ENCODE data around the gene CDCA8.

Gene CDCA8

DNA sequence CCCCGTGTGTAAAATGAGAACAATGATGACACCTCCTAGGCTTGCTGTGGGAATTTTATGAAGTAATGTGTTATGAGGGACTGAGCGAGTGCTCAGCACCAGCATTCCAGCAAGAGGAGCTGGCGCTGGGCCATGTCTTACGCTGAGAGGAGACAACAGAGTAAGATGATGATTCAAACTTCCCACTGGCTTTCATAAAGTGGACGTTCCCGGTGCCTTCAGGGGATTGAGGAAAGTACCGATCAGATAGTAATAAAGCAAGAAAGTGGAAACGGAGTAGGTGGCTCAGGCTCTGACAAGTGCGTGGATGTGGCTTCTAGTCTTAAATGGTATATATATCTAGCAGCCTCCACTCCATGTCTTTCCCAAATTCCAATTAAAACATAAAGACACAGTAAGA is 48.8 kb downstream of the CDCA8 start:
- DNase-seq = no peak

DNA sequence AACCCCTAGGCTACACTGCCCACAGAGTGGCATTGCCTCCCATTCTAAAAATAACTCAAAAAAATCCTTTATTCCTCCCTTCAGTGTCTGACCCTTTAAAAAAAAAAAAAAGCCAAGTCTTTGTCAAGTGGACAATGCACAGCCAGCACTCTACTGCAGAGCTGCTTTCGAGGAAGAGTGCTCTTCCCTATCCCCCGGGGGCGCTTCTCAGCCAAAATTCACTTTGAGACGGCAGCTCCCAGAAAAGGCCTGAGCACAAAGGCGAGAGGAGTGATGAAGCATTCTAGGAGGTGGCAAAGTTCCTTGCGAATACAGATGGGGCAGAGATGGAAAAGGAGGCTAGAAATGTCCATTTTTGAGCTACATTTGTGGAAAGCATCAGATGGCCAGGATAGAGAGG is 49.3 kb downstream of the CDCA8 start:
- no peak for DNase-seq

DNA sequence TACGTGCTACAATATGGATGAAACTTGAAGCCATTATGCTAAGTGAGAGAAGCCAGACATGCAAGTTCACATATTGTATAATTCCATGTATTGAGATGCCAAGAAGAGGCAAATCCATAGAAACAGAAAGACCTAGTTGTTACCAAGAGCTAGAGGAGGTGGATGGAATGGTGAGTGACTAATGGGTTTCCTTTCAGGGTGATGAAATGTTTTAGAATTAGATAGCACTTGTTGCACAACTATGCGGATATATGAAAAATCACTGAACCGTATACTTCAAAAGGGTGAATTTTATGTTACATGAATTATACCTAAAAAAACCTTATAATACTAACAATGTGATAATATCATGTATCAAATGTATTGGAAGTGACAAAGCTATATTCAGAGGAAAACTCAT is 54.5 kb downstream of the CDCA8 start:
- DNase-seq = no peak

DNA sequence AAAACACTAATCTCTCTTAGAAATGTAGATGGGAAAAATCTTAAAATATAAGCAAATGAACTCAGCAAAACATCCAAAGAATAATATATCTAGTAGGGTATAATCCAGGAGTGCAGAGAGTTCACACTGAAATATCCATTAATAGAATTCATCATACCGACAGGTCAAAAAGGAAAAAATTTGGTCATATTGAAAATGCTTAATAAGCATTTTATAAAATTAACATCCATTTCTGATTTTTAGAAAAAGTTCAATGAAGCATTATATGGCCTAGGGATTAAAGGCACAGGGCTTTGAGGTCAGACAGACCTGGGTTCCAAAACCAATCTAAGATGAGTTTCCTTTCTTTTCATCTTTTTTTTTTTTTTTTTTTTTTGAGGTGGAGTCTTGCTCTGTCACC is 56.2 kb downstream of the CDCA8 start:
- DNase-seq = no peak

GRCh38 chr1:37752213-37752582 is 59.9 kb downstream of the CDCA8 start:
- DNase-seq = no peak

DNA sequence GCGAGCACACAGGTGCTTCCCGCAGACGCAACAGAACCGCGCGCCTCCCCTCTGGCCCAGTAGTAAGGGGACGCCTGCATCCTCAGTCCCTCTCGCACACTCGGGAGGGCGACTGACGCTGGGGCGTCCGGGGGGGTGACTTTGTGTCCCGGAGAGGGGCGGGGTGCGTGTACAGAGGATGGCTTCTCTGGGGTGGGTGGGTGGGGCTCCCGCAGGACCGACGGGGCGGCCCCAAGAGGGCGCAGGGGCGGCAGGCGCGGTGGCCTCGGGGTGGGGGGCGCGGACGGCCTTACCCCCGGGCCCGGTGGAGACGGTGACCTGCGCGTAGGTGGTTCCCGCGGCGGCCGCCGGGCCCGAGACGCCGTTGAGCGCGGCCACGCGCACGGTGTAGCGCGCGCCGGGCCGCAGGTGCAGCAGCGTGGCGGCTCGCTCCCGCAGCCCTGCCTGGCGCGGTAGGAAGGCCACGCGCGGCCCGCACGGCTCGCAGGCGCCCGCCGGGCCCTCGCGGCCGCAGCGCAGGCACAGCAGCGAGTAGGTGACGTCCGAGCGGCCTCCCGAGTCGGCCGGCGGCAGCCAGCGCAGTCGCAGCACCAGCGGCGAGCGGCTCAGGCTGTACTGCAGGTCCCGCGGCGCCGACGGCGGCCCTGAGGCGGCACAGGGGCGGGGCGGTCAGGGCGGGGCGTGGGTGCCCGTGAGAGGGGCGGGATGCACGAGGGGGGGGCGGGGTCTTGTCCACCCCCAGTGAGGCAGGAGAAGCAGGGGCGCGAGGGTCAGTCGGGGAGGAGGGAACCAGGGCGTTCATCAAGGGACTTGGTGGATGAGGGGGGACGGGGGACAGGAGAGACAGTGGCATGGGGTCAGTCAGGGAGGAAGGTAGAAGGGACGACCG is 60.5 kb downstream of the CDCA8 start:
- DNase-seq = no peak

GRCh38 chr1:37753473-37754321 is 61.4 kb downstream of the CDCA8 start:
- DNase-seq = no peak

- no peak for DNase-seq
Measured at GRCh38 chr1:37755290-37755689, 63.0 kb downstream of the CDCA8 start.

DNA sequence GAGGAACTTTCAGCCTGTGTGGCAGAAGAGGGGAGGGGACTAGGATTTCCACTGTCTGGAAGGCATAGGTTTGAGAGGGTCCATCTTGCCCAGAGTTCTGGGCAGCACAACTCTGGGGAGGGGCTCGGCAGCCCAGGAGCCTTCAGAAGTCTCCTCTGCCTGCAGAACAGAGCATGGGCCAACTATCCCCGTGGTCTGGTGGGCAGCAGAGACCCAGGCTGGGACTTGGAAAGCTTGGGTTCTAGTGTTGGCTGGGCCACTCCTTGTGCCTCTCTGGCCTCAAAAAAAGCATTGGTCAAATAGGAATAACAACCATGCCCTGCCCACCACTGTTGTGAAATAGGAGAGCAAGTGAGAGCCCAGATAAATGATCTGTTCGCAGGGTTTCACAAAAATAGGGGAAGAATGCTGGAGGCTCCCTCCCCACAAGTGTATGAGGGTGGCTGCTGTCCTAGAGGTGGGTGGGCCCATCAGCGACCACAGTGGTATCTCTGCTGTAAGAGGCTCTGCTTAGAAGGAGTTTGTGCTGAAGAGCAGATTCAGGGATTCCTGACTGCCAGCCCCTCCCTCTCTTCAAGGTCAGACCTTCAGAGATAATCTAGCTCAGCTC is 63.7 kb downstream of the CDCA8 start:
- no peak for DNase-seq
